ENCODE data around the gene SERPINB10.

GRCh38 chr18:63947051-63947790, 39.5 kb downstream of the SERPINB10 start:
- TF ChIP-seq CTCF (IDR thresholded peaks at IDR 0.05 in 8 of 11, conservative IDR thresholded peaks at IDR 0.05 in 3 of 11), result no peak
- no peak for TF ChIP-seq POLR2A (IDR thresholded peaks at IDR 0.05)
